HG03439 (cell line): Measurements from ENCODE around the gene POU6F1.
A peak's percentile ranks its signal among the peaks of the same experiment; 100 is the strongest.
"Not testable (repeated sequence)": the region's sequence is repeated elsewhere in the genome, so short reads cannot be mapped to it uniquely, and the experiment has no call there.

Experiments
- ATAC-seq: cut with Tn5 transposase; IDR thresholded peaks from one replicate; pipeline ENCODE4 v1.9.1; 2021; ENCODE audit warnings: mild to moderate bottlenecking, moderate library complexity; ENCODE audit not compliant: unreplicated experiment

POU6F1 gene, protein sequence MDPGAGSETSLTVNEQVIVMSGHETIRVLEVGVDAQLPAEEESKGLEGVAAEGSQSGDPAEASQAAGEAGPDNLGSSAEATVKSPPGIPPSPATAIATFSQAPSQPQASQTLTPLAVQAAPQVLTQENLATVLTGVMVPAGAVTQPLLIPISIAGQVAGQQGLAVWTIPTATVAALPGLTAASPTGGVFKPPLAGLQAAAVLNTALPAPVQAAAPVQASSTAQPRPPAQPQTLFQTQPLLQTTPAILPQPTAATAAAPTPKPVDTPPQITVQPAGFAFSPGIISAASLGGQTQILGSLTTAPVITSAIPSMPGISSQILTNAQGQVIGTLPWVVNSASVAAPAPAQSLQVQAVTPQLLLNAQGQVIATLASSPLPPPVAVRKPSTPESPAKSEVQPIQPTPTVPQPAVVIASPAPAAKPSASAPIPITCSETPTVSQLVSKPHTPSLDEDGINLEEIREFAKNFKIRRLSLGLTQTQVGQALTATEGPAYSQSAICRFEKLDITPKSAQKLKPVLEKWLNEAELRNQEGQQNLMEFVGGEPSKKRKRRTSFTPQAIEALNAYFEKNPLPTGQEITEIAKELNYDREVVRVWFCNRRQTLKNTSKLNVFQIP

DNA sequence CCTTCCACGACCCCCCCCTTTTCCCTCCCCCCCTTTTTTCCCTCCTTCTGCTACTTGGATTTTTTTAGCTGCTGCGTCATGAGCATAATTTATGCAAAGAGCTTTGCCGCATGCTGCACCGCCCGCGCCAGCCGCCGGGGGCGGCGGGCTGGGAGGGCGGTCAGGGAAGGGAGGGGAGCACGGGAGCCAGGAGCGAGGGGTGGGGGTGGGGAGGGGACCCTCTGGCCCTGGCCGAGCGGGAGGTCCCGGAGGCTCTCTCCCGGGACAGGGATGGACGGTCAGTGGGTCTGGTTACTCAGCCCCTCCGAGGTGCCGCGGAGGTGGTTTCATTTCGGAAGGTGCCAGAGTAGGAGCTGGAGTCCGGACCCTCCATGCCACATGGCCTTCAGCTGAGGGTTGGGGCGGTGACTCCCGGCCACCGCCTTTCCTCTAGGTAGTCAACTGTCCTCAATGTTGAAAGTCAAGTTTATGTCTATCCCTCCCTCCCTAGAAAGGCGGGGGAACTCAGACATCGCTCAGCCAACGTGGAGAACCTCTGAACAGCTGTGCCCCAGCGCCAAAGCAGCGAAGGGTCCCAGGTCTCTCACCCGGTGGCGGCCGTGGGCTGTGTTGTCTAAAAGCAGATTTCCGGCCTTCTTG, at the start of gene POU6F1:
TSS of gene POU6F1 (minus strand) at position 95 of the 639 bp plus-strand sequence. CDS start 11,226 bp downstream, outside the sequence.
- ATAC-seq = peak; percentile 62

DNA sequence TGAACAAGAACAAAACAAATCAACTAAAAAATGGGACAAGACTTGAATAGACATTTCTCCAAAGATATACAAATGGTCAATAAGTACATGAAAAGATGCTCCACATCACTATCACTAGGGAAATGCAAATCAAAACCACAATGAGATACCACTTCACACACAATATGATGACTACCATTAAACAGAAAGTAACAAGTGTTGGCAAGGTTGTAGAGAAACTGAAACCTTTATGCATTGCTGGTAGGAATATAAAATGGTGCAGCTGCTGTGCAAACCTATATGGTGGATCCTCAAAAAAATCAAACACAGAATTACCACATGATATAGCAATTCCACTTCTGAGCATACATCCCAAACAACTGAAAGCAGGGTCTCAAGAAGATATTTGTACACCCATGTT, 47.2 kb upstream of the POU6F1 start:
- ATAC-seq = no peak

DNA sequence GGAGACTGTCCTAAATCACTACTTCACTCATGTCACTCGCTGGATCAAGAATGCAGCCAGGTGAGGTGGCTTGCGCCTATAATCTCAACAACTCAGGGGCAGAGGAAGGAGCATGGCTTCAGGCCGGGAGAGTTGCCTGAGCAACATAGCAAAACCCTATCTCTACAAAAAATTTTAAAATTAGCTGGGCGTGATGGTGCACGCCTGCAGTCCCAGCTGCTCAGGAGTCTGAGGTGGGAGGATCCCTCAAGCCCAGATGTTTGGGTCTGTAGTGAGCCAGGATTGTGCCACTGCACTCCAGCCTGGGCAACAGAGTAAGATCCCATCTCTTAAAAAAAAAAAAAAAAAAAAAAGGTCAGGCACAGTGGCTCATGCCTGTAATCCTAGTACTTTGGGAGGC, 46.4 kb upstream of the POU6F1 start:
- ATAC-seq = no peak

DNA sequence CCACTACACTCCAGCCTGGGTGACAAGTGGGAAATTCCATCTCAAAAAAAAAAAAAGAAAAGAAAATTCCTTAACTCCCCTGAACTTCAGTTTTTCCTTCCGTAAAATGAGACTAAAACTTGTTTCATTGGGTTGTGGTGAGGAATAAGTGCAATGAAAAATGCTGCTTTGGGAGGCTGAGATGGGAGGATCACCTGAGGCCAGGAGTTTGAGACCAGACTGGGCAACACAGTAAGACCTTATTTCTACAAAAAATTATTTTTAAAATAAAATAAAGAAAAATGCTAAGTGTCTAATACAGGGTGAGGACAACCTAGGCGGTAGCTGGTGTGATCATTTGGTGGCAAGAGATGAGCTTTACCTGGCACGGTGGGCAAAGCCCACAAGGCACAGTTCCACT, 45.5 kb upstream of the POU6F1 start:
- no peak for ATAC-seq

DNA sequence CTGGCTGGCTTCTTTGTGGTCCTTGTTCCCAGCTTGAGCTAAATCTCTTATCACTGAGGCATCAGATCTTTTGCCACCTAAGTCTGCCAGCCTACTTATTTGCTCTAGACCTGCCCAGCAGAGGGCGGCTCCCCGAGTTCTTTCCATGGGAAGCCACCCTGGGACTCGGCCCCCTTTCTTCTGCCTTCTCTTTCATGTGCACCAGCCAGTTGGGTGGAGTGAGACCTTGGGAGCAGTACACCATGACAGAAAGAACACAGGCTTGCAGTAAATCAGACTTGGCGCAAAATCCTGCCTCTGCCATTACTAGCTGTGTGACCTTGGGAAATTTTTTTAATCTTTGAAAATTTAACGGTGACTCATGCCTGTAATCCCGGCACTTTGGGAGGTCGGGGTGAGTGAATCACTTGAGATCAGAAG, 44.9 kb upstream of the POU6F1 start:
- ATAC-seq = no peak

DNA sequence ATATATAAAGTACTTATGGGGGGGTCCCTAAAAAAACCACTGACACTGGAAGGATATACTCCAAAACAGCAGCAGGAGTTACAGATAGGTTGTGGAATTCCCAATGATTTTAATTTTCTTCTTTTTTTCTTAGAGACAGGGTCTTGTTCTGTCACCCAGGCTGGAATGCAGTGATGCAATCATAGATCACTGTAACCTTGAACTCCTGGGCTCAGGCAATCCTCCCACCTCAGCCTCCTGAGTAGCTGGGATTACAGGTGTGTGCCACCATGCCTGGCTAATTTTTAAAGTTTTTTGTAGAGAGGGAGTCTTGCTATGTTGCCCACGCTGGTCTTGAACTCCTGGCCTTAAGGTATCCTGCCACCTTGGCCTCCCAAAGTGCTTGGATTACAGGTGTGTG, 41.7 kb upstream of the POU6F1 start:
- not testable (repeated sequence) for ATAC-seq

DNA sequence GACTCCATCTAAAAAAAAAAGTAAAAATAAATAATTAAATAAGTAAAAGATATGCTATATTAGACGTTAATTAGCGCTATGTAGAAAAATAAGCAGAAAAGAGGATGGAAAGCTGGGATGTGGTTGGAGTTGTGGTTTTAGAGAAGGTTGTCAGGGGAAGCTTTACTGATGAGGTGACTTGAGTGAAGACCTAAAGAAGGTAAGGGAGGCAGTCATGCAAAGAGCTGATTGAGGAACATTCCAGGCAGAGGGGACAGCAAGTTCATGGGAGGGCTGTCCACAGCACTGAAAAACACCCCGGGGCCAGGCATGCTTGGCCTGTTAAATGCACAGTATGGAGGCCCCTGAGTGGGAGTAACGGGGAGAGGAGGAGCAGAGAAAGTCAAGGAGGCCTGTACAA, 36.7 kb upstream of the POU6F1 start:
- ATAC-seq = no peak

DNA sequence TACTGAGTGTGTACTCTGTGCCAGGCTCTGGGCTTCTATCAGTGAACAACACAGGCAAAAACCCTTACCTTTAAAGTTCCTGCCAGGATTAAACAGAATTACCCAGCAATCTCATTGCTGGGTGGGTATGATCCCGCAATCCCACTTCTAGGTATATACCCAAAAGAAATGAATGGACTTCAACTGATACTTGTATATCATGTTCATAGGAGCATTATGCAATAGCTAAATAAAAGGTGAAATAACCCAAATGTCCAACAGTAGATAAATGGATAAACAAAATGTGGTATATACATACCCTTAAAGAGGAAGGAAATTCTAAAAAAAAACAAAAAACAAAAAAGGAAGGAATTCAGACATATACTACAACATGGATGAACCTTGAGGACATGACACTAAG, 35.4 kb upstream of the POU6F1 start:
- ATAC-seq = no peak

DNA sequence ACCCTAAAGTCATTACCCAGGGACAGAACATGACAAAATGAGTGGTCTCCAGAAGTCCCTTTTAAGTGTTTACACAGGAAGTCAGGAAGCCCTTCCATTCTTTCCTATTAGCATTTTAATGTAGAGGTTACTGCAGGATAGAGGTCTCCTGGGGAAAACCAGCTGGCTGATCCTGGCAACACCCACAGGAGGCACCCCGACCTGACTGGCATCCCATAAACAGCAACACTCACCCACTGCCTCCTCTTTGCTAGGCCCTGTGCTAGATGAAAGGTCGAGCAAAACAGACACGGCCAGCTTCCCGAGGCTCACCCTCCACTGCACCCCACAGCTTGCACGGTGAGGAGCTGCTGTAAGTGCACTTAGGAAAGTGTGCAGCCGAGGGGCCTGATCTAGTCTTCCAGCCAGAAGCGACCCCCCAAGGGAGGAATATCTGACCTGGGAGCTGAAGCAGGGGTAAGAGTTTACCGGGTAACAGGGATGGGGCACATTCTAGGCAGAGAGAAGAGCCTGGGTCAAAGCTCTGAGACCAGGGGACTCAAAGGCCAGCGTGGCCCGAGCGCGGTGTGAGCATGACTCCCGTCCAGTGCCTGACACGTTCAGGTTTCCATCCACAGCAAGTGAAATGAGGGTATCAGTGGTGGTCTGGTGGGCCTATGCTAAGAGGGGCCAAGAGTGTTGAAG, 29.8 kb upstream of the POU6F1 start:
- ATAC-seq = no peak

DNA sequence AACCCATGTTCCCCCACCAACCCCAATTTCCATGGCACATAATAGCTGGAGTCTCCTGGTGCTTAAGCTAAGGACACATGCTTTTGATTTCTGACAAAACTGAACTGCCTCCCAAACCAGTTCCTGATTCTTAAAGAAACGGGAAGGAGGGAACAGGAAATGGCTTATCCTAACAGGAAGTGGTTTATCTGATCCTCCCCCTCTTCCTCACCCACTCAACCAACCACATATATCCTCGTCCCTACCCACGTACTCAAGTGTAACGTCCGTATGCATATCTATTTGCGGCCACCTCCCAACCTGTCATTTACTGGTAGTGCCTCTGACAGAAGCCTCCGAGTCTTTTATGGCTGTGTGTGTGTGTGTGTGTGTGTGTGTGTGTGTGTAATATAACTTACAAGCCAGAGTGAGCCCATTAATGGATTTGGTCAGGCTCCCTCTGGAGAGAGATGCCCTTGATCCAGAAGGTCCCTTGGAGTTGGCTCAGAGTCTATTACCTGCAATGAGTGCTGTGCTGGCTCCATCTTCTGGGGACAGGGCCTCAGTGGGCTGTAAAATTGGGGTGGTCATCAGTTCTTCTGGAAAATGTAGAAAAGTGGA, 28.5 kb upstream of the POU6F1 start:
- no peak for ATAC-seq

DNA sequence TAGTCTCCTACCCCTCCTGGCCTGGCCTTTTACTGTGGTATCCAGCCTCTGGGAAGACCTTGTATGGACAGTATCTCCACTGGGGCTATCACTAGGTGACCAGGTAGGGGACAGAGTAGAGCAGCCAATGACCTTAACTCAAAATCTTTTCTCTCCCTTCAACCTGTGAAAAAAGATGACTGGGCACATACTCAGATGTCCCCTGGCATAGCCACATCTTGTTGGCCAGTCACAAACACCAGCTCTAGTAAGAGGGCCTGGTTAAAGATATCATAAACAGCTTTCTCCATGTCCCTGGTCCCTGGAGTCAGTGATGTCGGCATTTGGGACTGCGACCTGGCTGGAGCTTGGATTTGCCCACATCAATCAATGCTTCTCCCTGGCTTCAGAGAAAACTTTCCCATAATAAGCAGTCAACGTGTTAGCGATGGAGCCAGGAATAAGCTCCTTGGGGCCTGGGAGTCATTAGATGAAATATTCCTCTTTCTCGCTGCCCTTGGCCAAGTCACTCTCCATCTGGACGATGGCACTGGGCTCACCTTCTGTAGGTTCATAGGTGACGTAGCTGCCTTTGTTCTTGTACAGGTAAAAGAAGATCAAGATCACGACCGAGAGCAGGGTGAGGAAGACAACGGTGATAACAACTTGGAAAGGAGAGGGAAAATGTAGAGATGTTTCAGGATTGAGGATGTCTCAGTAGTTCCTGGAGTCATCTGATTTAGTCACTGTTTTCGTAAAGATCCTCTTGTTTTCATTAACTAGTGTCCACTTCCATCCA, 27.8 kb upstream of the POU6F1 start:
- no peak for ATAC-seq

DNA sequence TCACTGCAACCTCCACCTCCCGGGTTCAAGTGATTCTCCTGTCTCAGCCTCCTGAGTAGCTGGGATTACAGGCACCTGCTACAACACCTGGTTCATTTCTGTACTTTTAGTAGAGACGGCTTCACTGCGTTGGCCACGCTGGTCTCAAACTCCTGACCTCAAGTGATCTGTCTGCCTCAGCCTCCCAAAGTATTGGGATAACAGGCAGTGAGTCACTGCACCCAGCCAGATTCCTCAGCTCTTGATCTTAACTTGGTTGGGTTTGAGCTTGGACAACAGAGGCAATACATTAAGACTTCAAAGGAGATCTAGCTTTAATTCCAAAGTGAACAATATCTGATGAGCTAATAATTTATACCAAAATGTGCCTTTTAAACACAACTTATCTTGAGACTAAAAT, 26.4 kb upstream of the POU6F1 start:
- ATAC-seq = no peak

DNA sequence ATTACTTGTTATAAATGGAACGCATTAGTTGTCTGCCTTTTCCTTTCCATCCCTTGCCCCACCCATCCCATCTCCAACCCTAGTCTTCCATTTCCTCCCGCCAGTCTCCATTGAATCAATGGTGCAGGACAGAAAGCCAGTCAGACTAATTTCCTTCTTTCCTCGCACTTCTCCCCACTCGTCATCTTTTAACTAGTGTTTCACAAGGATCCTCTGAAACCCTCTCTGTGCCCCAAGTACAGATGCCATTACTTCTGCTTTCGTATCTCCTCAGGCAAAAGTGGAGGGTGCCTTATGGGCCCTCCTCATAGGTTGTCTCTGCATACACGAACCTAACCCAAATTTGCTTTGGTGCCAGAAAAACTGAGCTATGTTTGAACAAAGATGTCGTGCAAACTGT, 25.0 kb upstream of the POU6F1 start:
- ATAC-seq = no peak

DNA sequence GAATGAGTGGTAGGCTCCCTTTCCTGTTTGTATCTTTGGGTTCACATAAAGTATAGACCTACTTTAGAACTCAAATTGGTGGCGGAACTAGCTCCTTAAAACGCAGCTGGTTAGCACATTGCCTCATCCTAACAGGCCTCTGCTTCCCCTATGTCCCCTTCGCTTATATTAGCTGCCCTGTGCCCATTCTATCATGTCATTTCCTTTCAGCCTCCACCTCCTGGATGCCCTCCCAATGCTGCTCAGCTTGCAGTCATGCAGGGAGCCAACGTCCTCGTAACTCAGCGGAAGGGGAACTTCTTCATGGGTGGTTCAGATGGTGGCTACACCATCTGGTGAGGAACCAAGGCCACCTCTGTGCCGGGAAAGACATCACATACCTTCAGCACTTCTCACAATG, 24.3 kb upstream of the POU6F1 start:
- no peak for ATAC-seq

DNA sequence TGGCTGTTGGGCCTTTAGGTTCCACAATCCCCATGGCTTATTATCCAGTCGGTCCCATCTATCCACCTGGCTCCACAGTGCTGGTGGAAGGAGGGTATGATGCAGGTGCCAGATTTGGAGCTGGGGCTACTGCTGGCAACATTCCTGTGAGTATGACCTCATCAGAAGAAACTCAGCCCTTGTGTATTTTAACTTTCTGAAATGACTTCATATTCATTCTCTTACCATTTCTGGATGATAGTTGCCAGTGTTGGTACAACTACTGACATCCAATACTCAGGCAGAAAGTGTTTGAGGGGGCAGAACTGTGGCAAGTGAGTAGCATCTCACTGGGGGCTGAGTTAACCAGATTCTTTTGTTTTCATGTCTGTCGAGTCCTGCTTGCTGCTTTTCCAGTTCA, 23.1 kb upstream of the POU6F1 start:
- ATAC-seq = no peak

DNA sequence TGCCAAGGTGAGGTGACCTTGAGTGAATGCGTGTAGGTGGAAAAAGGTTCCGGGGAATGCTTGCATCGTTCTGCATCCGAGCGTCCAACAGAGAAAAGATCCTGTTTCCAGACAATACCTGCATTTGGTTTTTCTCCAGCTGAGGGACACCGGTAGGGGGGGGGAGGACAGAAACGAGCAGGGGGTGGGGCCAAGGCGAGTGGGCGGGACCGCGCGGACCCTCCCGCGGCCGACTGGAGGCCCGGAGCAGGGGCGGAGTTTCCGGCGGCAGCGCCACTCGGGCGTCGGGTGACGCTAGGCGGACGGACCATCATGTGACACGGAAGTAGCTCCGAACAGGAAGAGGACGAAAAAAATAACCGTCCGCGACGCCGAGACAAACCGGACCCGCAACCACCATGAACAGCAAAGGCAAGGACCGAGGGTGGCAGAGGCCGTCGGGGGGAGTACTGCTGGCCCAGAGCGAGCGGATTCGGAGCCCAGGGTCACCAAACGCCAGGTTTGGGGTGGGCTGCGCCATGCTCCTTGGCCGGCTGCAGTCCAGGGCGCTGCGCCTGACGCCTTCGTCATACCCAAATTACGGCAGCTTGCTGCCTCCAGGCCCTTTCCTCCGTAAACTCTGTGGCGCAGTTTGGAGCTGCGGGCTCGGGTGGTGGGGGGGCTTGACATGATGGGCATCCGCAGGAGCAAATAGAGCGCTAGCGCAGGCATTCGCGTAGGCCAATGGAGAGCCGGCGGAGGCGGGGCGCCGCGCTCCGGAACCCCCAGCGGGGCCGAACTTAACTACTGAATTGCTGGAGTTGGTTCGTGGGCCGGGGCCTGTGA, 20.9 kb upstream of the POU6F1 start, which contains the start of gene DAZAP2:
TSS of gene DAZAP2 (plus strand) at position 317 of the 825 bp plus-strand sequence. CDS start at position 399, 82 bp downstream.
- peak; percentile 92 for ATAC-seq

DNA sequence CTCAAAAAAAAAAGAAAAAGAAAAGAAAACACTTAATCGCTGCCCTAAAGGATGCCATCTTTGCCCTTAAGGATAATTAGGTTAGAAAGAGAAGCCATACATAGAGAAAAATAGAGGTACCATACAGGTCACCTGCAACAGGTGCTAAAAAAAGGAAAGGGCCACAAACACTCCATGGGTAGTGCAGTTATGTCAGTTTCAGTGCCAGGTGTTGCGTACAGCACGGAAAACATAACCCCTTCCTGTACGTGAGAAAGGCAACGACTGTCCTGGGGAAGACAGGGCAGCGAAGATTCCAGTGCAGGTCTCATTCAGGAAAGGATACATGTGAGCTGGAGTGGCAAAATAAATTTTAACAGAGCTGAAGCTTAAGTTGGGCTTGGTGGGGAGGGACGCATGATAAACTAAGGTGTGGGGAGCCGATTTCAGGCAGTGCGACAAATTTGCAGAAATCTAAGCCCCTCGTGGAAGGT, 20.2 kb upstream of the POU6F1 start:
- ATAC-seq = no peak

DNA sequence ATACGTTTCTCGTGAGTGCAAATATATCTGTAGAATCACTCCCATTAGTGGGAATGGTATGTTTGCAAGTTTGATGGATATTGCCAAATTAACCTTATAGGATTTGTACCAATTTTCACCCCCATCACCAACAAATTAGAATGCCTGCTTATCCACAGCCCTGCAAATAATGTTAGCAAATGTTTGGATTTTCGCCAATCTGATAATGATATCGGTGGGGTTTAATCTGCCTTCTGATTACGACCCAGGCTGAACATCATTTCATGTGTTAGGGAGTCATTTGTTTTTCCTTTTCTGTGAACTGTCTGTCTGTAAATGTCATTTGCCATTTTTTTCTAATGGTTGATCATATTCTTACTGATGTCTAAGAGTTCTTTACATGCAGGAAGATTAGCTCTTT, 16.7 kb upstream of the POU6F1 start:
- ATAC-seq = no peak

DNA sequence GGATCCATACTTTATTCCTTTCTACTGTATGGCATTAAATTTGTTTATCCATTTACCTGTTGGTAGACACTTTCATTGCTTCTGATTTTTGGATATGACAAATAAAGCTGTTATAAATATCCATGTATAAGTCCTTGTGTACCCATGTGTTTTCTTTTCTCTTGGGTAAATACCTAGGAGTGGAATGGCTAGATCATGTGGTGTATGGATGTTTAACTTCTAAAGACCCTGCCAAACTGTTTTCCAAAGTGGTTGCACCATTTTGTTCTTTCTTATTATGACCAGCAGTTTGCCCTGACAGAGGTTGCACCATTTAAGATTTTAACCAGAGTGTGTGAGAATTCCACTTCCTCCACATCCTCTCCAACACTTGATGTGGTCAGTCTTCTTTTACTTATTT, 14.8 kb upstream of the POU6F1 start:
- ATAC-seq = no peak
